Left ventricle myocardium inferior (tissue), 1 donor: ENCODE results near the gene MMP17. TPM values are rescaled to one million over a fixed set of nuclear protein-coding genes. Genes with fewer than 3 reads are reported as not detected.
A peak's percentile ranks its signal among the peaks of the same experiment; 100 is the strongest.

Experiments
- DNase-seq: peaks from one replicate; pipeline ENCODE4 v3.0.0-alpha.2; 2020
- H3K27ac ChIP-seq: fragments of 200-600 bp; replicated peaks from 2 replicates; pipeline ENCODE4 v1.8.0; 2021
- H3K27me3 ChIP-seq: fragments of 200-600 bp; 2 replicates; pipeline ENCODE4 v1.8.0; 2021; ENCODE audit warnings: low read depth
- H3K36me3 ChIP-seq: fragments of 200-600 bp; 2 replicates; pipeline ENCODE4 v1.8.0; 2021
- H3K4me1 ChIP-seq: fragments of 200-600 bp; 2 replicates; pipeline ENCODE4 v1.8.0; 2021
- H3K4me3 ChIP-seq: fragments of 200-600 bp; 2 replicates; pipeline ENCODE4 v1.8.0; 2021; ENCODE audit warnings: mild to moderate bottlenecking, moderate library complexity
- H3K9me3 ChIP-seq: fragments of 200-600 bp; replicated peaks from 2 replicates; pipeline ENCODE4 v1.8.0; 2021
- intact Hi-C: fragments of 100-400 bp; cut with micrococcal nuclease; formaldehyde crosslinking; loops from one replicate; pipeline ENCODE4 v1.11.0; 2022
- total RNA-seq: library from RNA; stranded (reverse); fragmentation: NEBNext Ultra II Directional; extraction: Animal tissue kit (Norgen Biotek cat#: 25700); gene quantifications from one replicate; pipeline ENCODE4 v1.2.1, GENCODE V29; 2021
- TF ChIP-seq, protein P1 (sequence below): fragments of 200-600 bp; IDR thresholded peaks from 2 replicates; pipeline ENCODE4 v1.8.0; 2021; ENCODE audit warnings: antibody characterized with exemption, mild to moderate bottlenecking, borderline replicate concordance
- donor health status: DM: no; HTN: yes; CAD: no; lungs with severe emphysema.

MMP17 gene
- total RNA-seq, 1 donor from 2014 or later, result 0.77 TPM

DNA sequence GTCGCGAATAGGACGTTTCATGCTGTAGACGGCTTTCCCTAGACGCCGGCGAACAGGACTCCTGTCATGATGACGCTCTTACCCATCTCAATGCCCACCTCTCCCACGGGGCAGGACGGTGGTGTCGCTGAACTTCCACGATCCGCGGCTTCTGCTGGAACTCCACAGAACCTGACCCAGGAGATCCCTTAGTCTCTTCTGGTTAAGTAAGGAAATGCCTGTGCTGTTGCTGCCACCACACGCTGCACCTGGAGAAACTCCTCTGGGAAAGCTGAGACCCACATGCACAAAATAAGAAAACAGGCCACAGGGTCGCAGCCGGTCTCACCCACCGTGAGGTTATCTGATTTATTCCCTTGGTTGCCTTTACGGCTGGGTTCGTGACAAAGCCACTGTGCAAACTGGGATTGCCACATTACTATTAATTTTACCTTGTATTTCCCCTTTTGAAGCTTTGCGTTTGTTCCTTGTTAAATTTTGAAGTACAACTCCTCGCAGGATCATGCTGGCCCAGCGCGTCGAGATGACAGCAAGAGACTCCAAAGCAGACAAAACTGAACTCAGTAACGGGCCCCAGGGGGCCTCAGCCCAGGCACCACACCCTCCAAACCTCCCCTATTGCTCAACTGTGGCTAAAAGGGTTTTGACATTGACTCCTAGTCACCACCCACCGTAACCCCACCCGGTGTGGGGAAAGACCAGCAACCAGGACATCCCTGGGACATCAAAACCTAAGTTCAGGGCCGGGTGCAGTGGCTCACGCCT lies 9.2 kb upstream of the MMP17 start:
- TF ChIP-seq, protein P1, sequence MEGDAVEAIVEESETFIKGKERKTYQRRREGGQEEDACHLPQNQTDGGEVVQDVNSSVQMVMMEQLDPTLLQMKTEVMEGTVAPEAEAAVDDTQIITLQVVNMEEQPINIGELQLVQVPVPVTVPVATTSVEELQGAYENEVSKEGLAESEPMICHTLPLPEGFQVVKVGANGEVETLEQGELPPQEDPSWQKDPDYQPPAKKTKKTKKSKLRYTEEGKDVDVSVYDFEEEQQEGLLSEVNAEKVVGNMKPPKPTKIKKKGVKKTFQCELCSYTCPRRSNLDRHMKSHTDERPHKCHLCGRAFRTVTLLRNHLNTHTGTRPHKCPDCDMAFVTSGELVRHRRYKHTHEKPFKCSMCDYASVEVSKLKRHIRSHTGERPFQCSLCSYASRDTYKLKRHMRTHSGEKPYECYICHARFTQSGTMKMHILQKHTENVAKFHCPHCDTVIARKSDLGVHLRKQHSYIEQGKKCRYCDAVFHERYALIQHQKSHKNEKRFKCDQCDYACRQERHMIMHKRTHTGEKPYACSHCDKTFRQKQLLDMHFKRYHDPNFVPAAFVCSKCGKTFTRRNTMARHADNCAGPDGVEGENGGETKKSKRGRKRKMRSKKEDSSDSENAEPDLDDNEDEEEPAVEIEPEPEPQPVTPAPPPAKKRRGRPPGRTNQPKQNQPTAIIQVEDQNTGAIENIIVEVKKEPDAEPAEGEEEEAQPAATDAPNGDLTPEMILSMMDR, result no peak
- H3K27ac ChIP-seq, result no peak overlapping the region
- no peak for DNase-seq
- H3K4me1 ChIP-seq, result no peaks in the 10 kb centered on the region
- H3K36me3 ChIP-seq, result no peaks in the 10 kb centered on the region
- H3K27me3 ChIP-seq, result peaks cover 39% of the 10 kb centered on the region
- no peaks in the 10 kb centered on the region for H3K9me3 ChIP-seq
- H3K4me3 ChIP-seq, result no peak overlapping the region
- intact Hi-C loops, result no loop called here

DNA sequence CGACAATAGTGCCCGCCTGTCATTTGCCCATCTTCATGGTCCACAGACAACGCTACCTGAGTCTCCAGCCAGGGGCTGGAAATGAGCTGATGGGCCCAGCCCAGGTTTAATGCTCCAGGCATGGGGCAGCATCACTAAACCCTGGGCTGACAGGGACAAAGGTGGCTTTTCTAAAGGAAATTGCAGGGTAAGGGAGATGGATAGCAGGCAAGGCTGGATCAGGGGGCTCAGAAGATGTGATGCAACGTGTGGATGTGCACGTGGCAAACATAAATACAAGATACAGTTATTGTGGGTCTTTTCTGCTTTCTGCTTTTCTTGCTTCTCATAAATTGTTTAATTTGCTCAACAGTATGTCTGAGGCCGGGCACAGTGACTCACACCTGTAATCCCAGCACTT lies 3.7 kb upstream of the MMP17 start:
- DNase-seq, result no peak
- TF ChIP-seq, protein P1, result no peak
- Histone ChIP-seq H3K9me3 (no peaks in the 10 kb centered on the region), H3K27me3 (peaks cover 85% of the 10 kb centered on the region), H3K36me3 (no peaks in the 10 kb centered on the region), H3K27ac (no peak overlapping the region), H3K4me1 (peaks cover 16% of the 10 kb centered on the region), H3K4me3 (no peak overlapping the region)
- intact Hi-C loops, result no loop called here

DNA sequence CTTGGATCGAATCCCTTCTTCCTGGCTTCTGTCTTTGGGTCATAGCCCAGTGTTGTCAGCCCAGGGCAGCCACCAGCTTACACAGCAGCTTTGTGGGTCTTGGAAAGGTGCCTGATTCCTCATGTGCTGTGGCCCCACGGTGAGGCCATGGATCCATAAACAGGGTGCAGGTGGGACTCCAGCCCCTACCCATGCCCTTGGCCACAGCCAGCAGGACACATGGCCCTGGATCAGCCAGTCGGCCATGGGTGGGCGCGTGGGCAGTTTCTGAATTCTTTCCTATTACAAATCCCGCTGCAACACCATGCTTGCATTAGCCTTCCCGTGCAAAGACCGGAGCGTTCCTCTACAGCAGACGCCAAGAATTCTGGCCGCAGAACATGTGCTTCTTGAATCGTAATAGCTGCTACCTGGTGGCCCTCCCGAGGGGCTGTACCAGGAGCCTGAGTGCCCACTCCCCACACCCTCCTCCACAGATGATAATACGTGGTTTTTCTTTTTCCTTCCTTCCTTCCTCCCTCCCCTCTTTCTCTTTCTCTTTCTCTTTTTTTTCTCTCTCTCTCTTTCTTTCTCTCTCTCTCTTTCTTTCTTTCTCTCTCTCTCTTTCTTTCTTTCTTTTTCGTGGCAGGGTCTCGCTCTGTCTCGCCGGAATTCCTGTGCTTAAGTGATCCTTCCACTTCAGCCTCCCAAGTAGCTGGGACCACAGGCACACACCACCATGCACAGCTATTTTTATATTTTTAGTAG lies 2.9 kb upstream of the MMP17 start:
- Histone ChIP-seq H3K27me3 (peaks cover 91% of the 10 kb centered on the region), H3K9me3 (no peaks in the 10 kb centered on the region), H3K4me3 (no peak overlapping the region), H3K4me1 (peaks cover 25% of the 10 kb centered on the region), H3K36me3 (no peaks in the 10 kb centered on the region), H3K27ac (no peak overlapping the region)
- intact Hi-C loops, result no loop called here
- TF ChIP-seq, protein P1, result no peak
- no peak for DNase-seq

DNA sequence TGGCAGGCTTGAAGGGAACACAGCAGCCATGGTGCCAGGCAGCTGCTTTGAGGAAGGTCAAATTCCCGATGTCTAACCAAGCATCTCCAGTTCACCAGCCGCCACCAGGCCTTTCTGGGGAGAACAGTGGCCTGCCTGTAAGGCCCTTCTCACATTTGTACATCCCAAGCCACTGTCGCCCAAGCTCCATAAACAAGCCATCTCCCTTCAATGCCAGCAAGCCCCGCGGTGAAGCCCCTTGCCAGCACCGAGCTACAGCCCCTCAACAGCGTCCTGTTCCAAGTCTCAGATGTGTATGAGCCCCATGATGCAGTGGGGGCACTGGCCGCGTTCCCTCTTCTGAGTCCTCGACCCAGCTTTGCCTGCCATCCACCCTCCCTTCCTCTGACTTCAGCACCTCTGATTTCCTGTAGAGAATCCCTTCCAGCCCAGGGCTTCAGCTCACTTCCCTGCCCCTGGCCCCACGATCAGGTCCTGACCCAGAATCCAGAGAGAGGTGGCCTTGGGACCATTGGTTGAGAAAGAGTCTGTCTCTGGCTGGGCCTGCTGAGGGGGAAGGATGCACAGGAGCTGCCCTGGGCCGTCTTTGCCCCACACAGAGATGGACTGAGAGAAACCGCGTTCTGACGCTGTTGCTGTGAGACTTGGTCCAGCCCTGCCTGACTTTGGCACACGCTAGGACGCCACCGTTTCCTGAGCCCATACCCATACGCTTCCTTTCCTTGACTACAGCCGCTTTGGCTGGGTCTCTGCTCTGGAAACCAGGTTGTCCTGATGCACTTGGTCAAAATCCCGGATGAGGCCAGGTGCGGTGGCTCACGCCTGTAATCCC lies 1.9 kb upstream of the MMP17 start:
- no peak for DNase-seq
- H3K27me3 ChIP-seq, result peaks cover 92% of the 10 kb centered on the region
- H3K27ac ChIP-seq, result no peak overlapping the region
- TF ChIP-seq, protein P1, result no peak
- H3K9me3 ChIP-seq, result no peaks in the 10 kb centered on the region
- H3K4me1 ChIP-seq, result peaks cover 35% of the 10 kb centered on the region
- no peak overlapping the region for H3K4me3 ChIP-seq
- intact Hi-C loops, result no loop called here
- H3K36me3 ChIP-seq, result no peaks in the 10 kb centered on the region

DNA sequence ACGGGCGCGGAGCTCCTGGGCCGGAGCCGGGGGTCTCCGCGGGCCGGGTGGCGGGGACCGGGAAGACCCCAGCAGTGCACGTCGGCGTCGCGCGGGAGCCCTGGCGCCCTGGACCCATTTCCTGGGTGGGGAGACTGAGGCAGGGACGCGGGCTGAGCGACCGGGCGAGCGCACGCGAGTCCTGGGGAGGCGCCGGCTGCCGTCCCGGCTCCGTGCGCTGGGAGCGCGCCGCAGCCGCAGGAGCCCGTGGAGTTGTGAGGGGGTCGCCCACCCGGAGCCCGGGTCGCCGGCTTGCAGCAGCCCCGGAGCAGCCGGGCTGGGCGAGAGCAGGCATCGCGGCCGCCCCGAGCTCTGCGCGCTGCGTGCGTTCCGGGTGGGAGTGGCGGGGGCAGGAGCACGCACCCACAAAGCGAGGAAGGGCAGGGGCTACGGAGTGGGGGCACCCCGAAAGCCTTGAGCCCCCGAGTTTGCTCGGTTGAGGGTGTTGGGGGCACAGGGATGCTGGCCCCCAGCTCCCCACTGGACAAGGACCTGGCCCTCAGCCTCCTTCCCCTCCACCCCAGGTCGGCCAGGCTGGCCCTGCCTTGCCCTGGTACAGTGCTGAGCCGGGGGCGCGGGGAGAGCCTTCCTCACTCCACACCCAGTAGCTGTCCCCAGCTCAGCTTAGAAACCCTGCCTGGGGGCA lies 620 bp downstream of the MMP17 start:
- Histone ChIP-seq H3K27ac (no peak overlapping the region), H3K4me3 (peak overlapping the region; percentile 68), H3K36me3 (no peaks in the 10 kb centered on the region), H3K4me1 (peaks cover 42% of the 10 kb centered on the region), H3K27me3 (peaks cover 92% of the 10 kb centered on the region), H3K9me3 (no peaks in the 10 kb centered on the region)
- intact Hi-C loops, result no loop called here
- no peak for DNase-seq
- TF ChIP-seq, protein P1, result no peak
